Ectodermal cell (in vitro differentiated cells): ENCODE results near the gene FCGR3B.
"Not testable (repeated sequence)": the region's sequence is repeated elsewhere in the genome, so short reads cannot be mapped to it uniquely, and the experiment has no call there.

Experiments used
- H3K27ac ChIP-seq: 2 replicates; pipeline ENCODE4 v1.7.0; 2013; ENCODE audit warnings: mild to moderate bottlenecking, low read depth, low read length; ENCODE audit not compliant: insufficient read depth, poor library complexity, severe bottlenecking
- H3K27me3 ChIP-seq: 2 replicates; pipeline ENCODE4 v1.7.0; 2013; ENCODE audit warnings: mild to moderate bottlenecking, low read length; ENCODE audit not compliant: insufficient read depth, control insufficient read depth, poor library complexity, severe bottlenecking
- H3K36me3 ChIP-seq: one replicate; pipeline ENCODE4 v1.7.0; 2013; ENCODE audit warnings: low read length; ENCODE audit not compliant: control insufficient read depth, insufficient read depth
- H3K4me1 ChIP-seq: one replicate; pipeline ENCODE4 v1.7.0; 2013; ENCODE audit warnings: low read length; ENCODE audit not compliant: control insufficient read depth, insufficient read depth
- H3K4me3 ChIP-seq: 2 replicates; pipeline ENCODE4 v1.7.0; 2013; ENCODE audit warnings: low read depth, low read length, control low read depth; ENCODE audit not compliant: insufficient read depth
- H3K9me3 ChIP-seq: 2 replicates; pipeline ENCODE4 v1.7.0; 2013; ENCODE audit warnings: mild to moderate bottlenecking, low read length, moderate library complexity; ENCODE audit not compliant: control insufficient read depth
- WGBS, 2 experiments: methylation state at CpG; one replicate each; pipeline ENCODE4 v1.1.7; 2013; ENCODE audit warnings: missing lambda C conversion rate in 2 of 2; 5-methylcytosine and 5-hydroxymethylcytosine counted together

FCGR3B gene

DNA sequence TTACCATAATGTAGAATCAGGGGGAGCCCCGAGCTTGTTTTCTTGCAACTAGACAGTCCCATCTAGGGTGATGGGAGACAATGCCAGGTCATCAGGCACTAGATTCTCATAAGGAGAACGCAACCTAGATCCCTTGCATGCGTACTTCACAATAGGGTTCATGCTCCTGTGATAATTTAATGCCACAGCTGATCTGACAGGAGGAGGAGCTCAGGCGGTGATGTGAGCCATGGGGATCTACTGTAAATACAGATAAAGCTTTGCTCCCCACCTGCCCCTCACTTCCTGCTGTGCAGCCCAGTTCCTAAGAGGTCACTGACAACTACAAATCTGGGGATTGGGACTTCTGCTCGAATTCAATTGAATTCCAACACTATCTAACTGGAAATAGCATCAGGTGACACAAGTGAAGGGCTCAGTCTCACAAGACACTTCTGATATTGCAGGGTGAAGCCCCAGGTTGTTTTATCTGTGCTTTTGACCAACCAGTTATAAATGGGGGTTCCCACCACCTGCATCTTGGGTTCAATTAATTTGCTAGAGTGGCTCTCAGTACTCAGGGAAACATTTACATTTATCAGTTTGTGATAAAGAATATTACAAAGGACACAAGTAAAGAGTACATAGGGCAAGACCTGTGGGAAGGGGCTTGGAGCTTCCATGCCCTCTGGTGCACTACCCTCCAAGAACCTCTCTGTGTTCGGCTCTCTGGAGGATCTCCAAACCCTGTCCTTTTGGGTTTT is 7.4 kb upstream of the FCGR3B start:
- not testable (repeated sequence) for H3K4me1 ChIP-seq, H3K9me3 ChIP-seq, H3K36me3 ChIP-seq, H3K4me3 ChIP-seq, H3K27me3 ChIP-seq, H3K27ac ChIP-seq
- 86% methylated on average over 5 of the region's 6 CpGs; no CpG with 5 or more reads in 1 of the 2 experiments for WGBS, 2 experiments

- H3K4me1 ChIP-seq, H3K36me3 ChIP-seq, H3K27ac ChIP-seq, H3K4me3 ChIP-seq, H3K9me3 ChIP-seq, H3K27me3 ChIP-seq: not testable (repeated sequence)
- WGBS, 2 experiments, result 90 to 96% methylated on average over 3 of the region's 3 CpGs
Observed at GRCh38 chr1:161636976-161637375, 6.0 kb upstream of the FCGR3B start.

DNA sequence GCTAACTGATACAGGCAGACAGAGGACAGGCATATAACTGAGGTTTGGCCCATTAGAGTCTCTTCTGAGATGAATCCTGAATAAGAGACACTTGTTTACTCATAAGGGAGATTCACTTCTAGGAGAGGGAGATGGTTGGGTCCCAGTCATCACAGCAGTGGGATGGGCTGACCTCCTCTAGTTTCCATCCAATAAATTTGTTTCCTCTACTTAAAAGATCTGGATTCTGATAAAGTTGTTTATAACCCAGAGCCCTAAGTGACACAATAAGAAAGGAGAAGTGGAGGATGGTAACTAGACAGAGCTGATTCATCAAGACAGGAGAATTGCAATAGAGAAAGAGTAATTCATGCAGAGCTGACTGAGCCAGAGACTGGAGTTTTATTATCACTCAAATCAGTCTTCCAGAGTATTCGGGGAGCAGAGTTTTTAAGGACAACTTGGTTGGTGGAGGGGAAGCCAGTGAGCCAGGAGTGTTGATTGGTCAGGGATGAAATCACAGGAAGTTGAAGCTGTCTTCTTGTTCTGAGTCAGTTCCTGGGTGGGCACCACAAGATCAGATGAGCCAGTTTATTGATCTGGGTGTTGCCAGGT is 5.3 kb upstream of the FCGR3B start:
- no CpG with 5 or more reads among the region's 1 CpG for WGBS, 2 experiments
- not testable (repeated sequence) for H3K27ac ChIP-seq, H3K4me3 ChIP-seq, H3K36me3 ChIP-seq, H3K9me3 ChIP-seq, H3K27me3 ChIP-seq, H3K4me1 ChIP-seq

DNA sequence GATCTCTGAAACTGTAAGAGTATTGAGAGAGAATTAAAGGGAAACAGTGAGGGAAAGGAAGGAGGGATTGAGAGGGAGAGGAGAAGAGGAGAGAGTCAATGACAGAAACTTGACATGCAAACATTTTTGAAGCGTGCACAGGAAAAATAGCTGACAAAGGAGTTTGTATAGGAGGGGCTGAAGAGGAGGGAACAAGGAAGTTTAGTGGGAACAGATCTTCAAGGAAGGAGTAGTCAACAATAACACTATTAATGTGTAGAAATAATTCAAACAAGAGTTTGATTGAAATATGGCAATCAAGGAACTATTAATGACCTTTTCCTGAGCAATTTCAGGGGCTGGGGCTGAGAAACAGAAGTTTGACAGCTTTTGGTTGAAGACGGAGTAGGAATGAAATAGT is 4.0 kb upstream of the FCGR3B start:
- H3K4me3 ChIP-seq, H3K9me3 ChIP-seq, H3K27ac ChIP-seq, H3K4me1 ChIP-seq, H3K27me3 ChIP-seq, H3K36me3 ChIP-seq: not testable (repeated sequence)
- 100% methylated on average over 1 of the region's 2 CpGs; no CpG with 5 or more reads in 1 of the 2 experiments for WGBS, 2 experiments

GRCh38 chr1:161630128-161630742 is 741 bp downstream of the FCGR3B start:
- 100% methylated on average over 1 of the region's 2 CpGs for WGBS, 2 experiments
- H3K9me3 ChIP-seq, H3K27ac ChIP-seq, H3K36me3 ChIP-seq, H3K27me3 ChIP-seq, H3K4me3 ChIP-seq, H3K4me1 ChIP-seq: not testable (repeated sequence)

DNA sequence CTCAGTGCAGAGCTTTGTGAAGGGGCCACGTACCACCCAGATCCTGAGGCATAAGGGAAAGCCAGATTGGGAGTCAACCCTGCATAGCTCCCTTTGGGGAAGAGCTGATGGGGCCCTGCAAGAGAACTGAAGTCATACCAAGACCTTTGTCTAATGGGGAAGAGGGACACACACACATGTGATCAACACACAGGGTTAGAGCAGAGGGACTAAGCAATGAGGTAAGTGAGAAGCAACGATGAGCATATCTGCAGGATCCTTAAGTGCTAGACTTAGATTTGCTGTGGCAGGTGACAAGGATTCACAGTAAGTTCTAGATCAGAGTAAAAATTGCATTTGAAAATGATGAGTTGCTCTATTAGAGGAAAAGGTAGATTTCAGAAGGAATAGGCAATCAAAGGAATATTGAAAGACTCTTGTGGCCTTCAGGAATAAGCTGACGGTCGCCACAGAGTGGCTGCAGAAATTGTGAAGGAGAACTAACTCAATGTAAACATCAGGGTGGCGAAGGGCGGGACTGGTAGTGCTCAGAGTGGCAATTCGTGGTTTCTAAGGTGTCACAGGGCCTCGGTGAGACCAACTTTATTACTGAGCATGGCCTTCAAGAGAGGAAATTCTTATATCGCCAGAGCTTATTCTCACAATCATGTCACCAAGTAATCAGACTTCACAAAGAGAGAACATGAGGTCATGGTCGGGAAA is 4.4 kb downstream of the FCGR3B start:
- H3K36me3 ChIP-seq, H3K27me3 ChIP-seq, H3K4me3 ChIP-seq, H3K4me1 ChIP-seq, H3K27ac ChIP-seq, H3K9me3 ChIP-seq: not testable (repeated sequence)
- 91 to 97% methylated on average over 6 of the region's 10 CpGs for WGBS, 2 experiments

- peaks cover 18% of the 10 kb centered on the region for H3K27me3 ChIP-seq
- H3K4me1 ChIP-seq, H3K4me3 ChIP-seq, H3K27ac ChIP-seq, H3K9me3 ChIP-seq, H3K36me3 ChIP-seq: not testable (repeated sequence)
- WGBS, 2 experiments, result no CpG with 5 or more reads among the region's 1 CpG
Observed at GRCh38 chr1:161624605-161625004, 6.4 kb downstream of the FCGR3B start.

DNA sequence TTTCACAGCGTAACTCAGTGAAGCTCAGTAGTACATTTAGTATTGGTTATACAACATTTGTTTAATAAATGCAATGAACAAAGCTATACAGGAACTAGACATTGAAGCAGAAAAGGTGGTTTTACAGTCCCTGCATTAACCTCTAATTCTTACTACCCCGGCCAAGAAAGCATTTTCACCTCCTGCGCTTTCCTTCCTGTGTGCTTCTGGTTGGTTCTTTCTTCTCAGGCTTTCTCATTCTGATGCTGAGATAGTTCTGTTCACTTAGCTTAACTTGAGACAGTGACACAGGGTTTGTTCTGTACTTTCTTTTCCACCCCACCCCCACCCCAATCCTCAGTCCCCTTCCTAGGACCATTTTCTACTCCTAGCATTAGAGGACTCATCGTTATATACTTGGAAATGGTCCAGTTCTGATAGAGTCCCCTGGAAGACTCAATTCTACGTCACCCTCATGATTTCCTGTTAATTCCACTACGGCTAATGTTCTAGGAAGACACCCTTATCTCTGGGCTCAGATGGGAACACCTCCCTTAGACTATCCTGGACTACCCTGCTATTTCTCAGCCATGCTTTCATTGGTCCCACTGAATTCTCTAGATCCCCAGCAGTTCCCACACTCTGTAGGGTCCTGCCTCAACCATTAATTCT is 7.5 kb downstream of the FCGR3B start:
- not testable (repeated sequence) for H3K4me1 ChIP-seq, H3K4me3 ChIP-seq, H3K9me3 ChIP-seq, H3K27ac ChIP-seq, H3K36me3 ChIP-seq
- H3K27me3 ChIP-seq, result peaks cover 18% of the 10 kb centered on the region
- 96 to 100% methylated on average over 1 to 3 of the region's 6 CpGs for WGBS, 2 experiments

DNA sequence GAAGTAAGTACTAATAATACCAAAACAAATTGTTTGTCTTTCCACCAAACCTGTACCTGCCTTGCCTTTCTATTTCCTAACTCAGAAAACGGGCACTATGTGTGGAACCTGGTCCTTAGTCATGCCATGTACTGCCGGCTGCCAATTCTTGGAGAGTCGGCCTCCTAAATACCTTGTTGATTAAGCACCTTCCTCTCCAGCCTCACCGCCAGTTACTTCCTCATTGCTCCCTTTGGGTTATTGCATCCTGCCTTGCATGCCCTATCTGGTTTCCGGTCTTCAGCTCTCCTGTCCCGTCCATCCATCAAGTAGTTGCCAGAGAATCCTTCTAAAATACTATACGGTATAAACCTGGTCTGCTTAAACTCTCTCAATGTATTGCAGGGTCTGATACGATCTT is 8.9 kb downstream of the FCGR3B start:
- not testable (repeated sequence) for H3K4me3 ChIP-seq

More for the DNA sequence above, 8.9 kb downstream of the FCGR3B start:
- peaks cover 18% of the 10 kb centered on the region for H3K27me3 ChIP-seq
- H3K36me3 ChIP-seq, H3K9me3 ChIP-seq, H3K4me1 ChIP-seq, H3K27ac ChIP-seq: not testable (repeated sequence)
- WGBS, 2 experiments, result 78 to 79% methylated on average over 8 of the region's 8 CpGs
